ENCODE results near the gene TEX29.

TEX29 gene

GRCh38 chr13:111318386-111318785 is 2.1 kb upstream of the TEX29 start:
- H4K20me1 ChIP-seq: no peaks in the 10 kb centered on the region
- no peak overlapping the region for H3K4me2 ChIP-seq
- H3K27ac ChIP-seq: no peak overlapping the region
- peaks cover 15% of the 10 kb centered on the region for H3K4me1 ChIP-seq
- H3K36me3 ChIP-seq: peaks cover 18% of the 10 kb centered on the region; the same call in 1 of the 2 replicates
- H3K9ac ChIP-seq: no peak overlapping the region
- no peak for TF ChIP-seq Cebpa-rat (IDR thresholded peaks at IDR 0.05)
- H3K4me3 ChIP-seq: no peak overlapping the region
- no peaks in the 10 kb centered on the region for H3K9me3 ChIP-seq
- no peaks in the 10 kb centered on the region for H3K27me3 ChIP-seq

DNA sequence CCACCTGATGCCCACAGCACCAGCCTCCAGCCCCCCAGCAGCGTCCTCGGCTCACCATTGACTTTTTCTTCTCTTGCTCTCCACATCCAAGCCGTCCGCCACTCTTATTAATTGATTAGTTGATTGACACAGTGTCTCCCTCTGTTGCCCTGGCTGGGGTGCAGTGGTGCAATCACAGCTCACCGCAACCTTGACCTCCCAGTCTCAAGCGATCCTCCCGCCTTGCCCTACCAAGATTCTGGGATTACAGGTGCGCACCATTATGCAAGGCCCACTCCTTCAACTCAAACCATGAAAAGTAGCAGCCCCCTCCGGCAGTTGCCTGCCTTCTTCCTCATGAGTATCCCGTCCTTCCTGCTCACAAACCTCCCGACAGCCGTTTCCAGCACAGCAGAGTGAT is 921 bp upstream of the TEX29 start:
- no peaks in the 10 kb centered on the region for H4K20me1 ChIP-seq
- no peaks in the 10 kb centered on the region for H3K27me3 ChIP-seq
- no peak overlapping the region for H3K4me2 ChIP-seq
- peaks cover 26% of the 10 kb centered on the region for H3K4me1 ChIP-seq
- H3K9ac ChIP-seq: no peak overlapping the region
- H3K36me3 ChIP-seq: peaks cover 18% of the 10 kb centered on the region; the same call in 1 of the 2 replicates
- H3K4me3 ChIP-seq: no peak overlapping the region
- no peaks in the 10 kb centered on the region for H3K9me3 ChIP-seq
- no peak overlapping the region for H3K27ac ChIP-seq
- no peak for TF ChIP-seq Cebpa-rat (IDR thresholded peaks at IDR 0.05)

DNA sequence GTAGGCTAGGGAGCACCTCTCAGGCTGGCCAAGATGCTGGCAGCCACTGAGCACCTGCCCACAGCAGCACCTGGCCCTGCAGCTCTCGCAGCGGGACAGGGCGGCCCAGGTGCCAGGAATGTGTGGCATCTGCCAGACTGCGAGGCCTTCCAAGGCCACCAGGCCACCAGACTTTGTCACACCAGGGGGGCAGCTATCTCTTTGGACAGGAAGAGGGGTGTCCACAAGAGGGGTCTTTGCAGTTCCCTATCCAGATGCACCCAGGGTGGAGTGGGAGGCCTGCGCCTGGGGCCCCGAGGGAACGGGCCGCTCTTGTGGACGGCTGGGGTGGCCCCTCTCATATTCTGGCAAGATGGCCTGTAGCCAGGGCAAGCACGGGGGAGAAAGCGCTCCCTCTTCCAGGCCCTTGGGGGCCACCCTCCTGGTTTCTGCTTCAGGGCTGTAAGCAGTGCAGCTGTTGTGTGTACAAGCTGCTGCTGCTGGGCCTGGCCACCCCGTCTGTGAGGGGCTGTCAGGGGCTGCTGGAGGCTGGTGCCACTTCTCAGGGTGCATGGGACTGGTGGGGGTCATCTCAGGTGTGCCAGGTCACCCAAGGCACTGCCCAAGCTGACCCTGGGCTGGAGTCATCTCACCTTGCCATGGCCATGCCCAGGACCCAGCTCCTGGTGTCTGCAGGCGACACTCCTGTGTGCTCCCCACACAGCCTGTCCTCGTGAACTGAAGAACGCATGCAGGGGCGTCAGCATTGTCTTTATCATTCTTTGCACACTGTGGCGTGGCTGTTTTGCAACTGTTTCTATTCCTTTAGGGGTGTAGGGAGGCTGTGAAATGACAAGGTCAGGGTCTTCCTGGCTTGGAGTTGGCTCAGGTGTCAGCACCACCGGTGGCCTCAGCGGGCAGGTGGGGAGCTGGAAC is 1.8 kb downstream of the TEX29 start:
- H3K4me3 ChIP-seq: no peak overlapping the region
- H3K9ac ChIP-seq: no peak overlapping the region
- H3K4me2 ChIP-seq: peak overlapping the region; percentile 81
- no peaks in the 10 kb centered on the region for H4K20me1 ChIP-seq
- peaks cover 40% of the 10 kb centered on the region for H3K4me1 ChIP-seq
- no peaks in the 10 kb centered on the region for H3K27me3 ChIP-seq
- TF ChIP-seq Cebpa-rat (IDR thresholded peaks at IDR 0.05): no peak
- H3K27ac ChIP-seq: no peak overlapping the region
- peaks cover 2% of the 10 kb centered on the region; the same call in 1 of the 2 replicates for H3K36me3 ChIP-seq
- no peaks in the 10 kb centered on the region for H3K9me3 ChIP-seq

- H3K4me3 ChIP-seq: no peak overlapping the region
- no peaks in the 10 kb centered on the region for H3K27me3 ChIP-seq
- no peaks in the 10 kb centered on the region for H4K20me1 ChIP-seq
- H3K9ac ChIP-seq: no peak overlapping the region
- peaks cover 46% of the 10 kb centered on the region for H3K4me1 ChIP-seq
- no peak for TF ChIP-seq Cebpa-rat (IDR thresholded peaks at IDR 0.05)
- H3K36me3 ChIP-seq: no peaks in the 10 kb centered on the region
- H3K4me2 ChIP-seq: peak overlapping the region; percentile 81
- H3K9me3 ChIP-seq: no peaks in the 10 kb centered on the region
- no peak overlapping the region for H3K27ac ChIP-seq
Measured at GRCh38 chr13:111322916-111323331, 2.5 kb downstream of the TEX29 start.

DNA sequence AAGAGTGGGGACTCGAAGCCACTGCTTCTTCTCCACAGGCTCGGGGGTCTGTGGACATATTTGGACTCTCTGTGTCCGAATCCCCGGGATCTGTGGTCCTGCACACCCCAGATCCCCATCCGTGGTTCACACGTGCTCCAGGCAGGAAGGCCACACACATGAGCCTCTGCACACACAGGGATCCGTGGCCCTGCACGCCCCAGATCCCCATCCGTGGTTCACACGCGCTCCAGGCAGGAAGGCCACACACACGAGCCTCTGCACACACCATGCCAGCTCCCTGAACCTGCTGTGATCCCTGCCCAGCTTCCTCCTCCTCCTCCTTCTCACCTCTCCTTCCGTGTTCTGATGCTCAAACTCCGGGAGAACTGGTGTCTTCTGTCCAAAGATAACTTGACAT is 3.1 kb downstream of the TEX29 start:
- no peaks in the 10 kb centered on the region for H3K36me3 ChIP-seq
- no peaks in the 10 kb centered on the region for H3K27me3 ChIP-seq
- no peak for TF ChIP-seq Cebpa-rat (IDR thresholded peaks at IDR 0.05)
- no peak overlapping the region for H3K9ac ChIP-seq
- peak overlapping the region; percentile 81 for H3K4me2 ChIP-seq
- H3K4me3 ChIP-seq: no peak overlapping the region
- no peaks in the 10 kb centered on the region for H4K20me1 ChIP-seq
- H3K9me3 ChIP-seq: no peaks in the 10 kb centered on the region
- H3K4me1 ChIP-seq: peaks cover 48% of the 10 kb centered on the region
- H3K27ac ChIP-seq: no peak overlapping the region

DNA sequence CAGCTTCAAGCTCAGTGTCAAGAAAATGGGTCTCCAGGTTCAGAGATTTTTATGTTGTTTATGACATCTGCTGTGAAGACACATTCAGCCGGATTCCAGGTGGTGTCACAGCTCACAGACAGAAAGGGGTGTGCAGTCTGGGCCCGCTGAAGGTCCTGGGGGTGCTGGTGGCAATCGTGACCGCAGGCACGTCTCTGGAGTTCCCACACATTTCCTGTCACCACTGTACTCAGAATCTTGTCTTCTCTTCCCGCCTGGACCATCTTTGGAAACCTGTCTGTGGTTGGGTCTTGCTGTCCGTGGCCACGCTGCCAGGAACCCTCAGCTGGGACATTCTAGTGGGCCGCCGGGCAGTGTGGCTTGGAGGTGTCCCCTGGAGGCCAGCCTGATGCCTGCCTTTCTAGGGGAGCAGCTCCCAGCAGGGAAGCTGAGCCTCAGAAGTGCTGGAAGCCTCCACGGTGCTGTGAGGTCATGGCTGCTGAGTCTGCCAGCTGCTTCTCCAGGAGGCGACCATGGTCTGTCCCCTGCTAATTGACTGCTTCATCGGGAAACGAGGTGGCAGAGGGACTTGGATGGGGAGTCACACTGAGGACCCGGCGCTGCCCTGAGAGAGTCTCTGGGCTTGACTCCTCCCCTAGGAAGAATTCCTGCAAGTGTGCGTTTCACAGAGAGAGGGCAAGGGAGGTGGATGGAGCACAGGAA is 3.7 kb downstream of the TEX29 start:
- H3K27ac ChIP-seq: no peak overlapping the region
- H3K36me3 ChIP-seq: no peaks in the 10 kb centered on the region
- no peak overlapping the region; the same call in 1 of the 2 replicates for H3K9ac ChIP-seq
- H3K4me3 ChIP-seq: no peak overlapping the region
- H3K27me3 ChIP-seq: no peaks in the 10 kb centered on the region
- H3K4me2 ChIP-seq: peak overlapping the region; percentile 81
- no peaks in the 10 kb centered on the region for H4K20me1 ChIP-seq
- no peaks in the 10 kb centered on the region for H3K9me3 ChIP-seq
- no peak for TF ChIP-seq Cebpa-rat (IDR thresholded peaks at IDR 0.05)
- H3K4me1 ChIP-seq: peaks cover 48% of the 10 kb centered on the region

GRCh38 chr13:111324736-111325135 is 4.3 kb downstream of the TEX29 start:
- Histone ChIP-seq H3K4me3 (no peak overlapping the region), H3K9ac (no peak overlapping the region), H3K27me3 (no peaks in the 10 kb centered on the region), H4K20me1 (no peaks in the 10 kb centered on the region), H3K4me1 (peaks cover 48% of the 10 kb centered on the region), H3K36me3 (no peaks in the 10 kb centered on the region), H3K4me2 (peak overlapping the region; percentile 81), H3K27ac (no peak overlapping the region), H3K9me3 (no peaks in the 10 kb centered on the region)
- no peak for TF ChIP-seq Cebpa-rat (IDR thresholded peaks at IDR 0.05)

DNA sequence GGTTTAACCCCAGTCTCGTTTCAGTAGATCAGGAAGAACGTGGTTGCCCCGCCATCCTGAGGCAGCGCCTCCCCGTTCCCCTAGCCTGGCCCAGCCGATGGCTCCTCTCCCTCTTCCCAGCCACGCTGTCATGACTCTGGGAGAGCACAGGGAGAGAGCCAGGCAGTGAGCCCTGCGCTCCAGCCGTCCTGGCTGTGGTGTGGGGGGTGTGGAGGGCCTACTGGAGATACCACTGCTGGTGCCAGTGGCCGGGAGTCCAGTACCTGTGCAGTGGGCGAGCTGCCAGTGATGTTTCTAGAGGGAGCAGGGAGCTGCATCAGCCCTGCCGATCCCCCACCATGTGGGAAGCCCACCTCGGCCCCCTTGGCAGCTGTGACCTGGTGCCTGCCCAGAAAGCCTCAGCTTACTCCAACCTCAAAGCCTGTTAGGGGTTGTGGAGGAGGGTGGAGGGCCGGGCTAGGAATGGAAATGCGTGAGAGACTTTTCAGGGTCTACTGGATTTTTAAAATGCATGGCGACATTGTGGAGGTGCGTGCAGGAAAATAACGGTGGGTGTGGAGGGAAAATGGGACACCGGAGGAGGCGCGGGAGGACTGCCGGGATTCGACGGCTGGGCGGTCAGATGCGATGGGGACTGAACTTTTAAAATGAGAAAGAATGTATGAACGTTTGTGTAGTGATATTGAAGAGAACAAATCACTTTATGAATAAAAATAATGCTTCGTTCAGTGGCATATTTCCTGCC is 4.9 kb downstream of the TEX29 start:
- Histone ChIP-seq H3K9ac (no peak overlapping the region), H3K27ac (no peak overlapping the region), H3K4me1 (peaks cover 48% of the 10 kb centered on the region), H3K4me3 (no peak overlapping the region), H3K27me3 (no peaks in the 10 kb centered on the region), H3K36me3 (no peaks in the 10 kb centered on the region), H3K4me2 (peak overlapping the region; percentile 81; the same call in 1 of the 2 replicates), H3K9me3 (no peaks in the 10 kb centered on the region), H4K20me1 (no peaks in the 10 kb centered on the region)
- no peak for TF ChIP-seq Cebpa-rat (IDR thresholded peaks at IDR 0.05)

- Histone ChIP-seq H3K9me3 (no peaks in the 10 kb centered on the region), H3K27me3 (no peaks in the 10 kb centered on the region), H3K9ac (no peak overlapping the region), H4K20me1 (no peaks in the 10 kb centered on the region), H3K36me3 (no peaks in the 10 kb centered on the region), H3K4me3 (no peak overlapping the region), H3K4me1 (peaks cover 48% of the 10 kb centered on the region), H3K27ac (no peak overlapping the region), H3K4me2 (no peak overlapping the region)
- no peak for TF ChIP-seq Cebpa-rat (IDR thresholded peaks at IDR 0.05)
Measured at GRCh38 chr13:111325941-111326620, 5.6 kb downstream of the TEX29 start.

Data from BLaER1 (cell line).